ENCODE data around the gene SHROOM4.

Gene SHROOM4

GRCh38 chrX:50586980-50587379, 227.0 kb downstream of the SHROOM4 start:
- H3K36me3 ChIP-seq (replicated peaks; ENCODE audit: insufficient read depth, low read length): no peaks in the 10 kb centered on the region
- H3K27ac ChIP-seq (ENCODE audit: low read length): no peak overlapping the region
- H2AFZ ChIP-seq (ENCODE audit: low read length): no peak overlapping the region
- no peaks in the 10 kb centered on the region for H3F3A ChIP-seq (ENCODE audit: insufficient read depth, low read length)
- no peaks in the 10 kb centered on the region for H3K4me1 ChIP-seq (ENCODE audit: low read length)
- TF ChIP-seq EZH2 (optimal IDR thresholded peaks at IDR 0.05; ENCODE audit: low read depth, low read length): no peak
- no peak for TF ChIP-seq EZH2phosphoT487 (IDR thresholded peaks at IDR 0.05; ENCODE audit: low read length)
- no peak for DNase-seq
- no peak overlapping the region for H3K4me3 ChIP-seq (ENCODE audit: low read length)
- H3K9ac ChIP-seq (ENCODE audit: low read length): no peak overlapping the region
- no peaks in the 10 kb centered on the region for H3K27me3 ChIP-seq (replicated peaks; ENCODE audit: insufficient read depth, low read length)
- H3K9me2 ChIP-seq (replicated peaks; ENCODE audit: insufficient read depth, low read length): no peaks in the 10 kb centered on the region
- no peaks in the 10 kb centered on the region for H3K79me2 ChIP-seq (ENCODE audit: low read length)
- H3K4me2 ChIP-seq (ENCODE audit: low read depth, low read length): no peak overlapping the region
- no peaks in the 10 kb centered on the region for H4K20me1 ChIP-seq (ENCODE audit: insufficient read depth, low read length)
- no peaks in the 10 kb centered on the region for H3K9me3 ChIP-seq (replicated peaks; ENCODE audit: insufficient read depth, low read length)

- Histone ChIP-seq H3K9me2 (replicated peaks; ENCODE audit: insufficient read depth, low read length) (no peaks in the 10 kb centered on the region), H2AFZ (ENCODE audit: low read length) (no peak overlapping the region), H3K4me3 (ENCODE audit: low read length) (no peak overlapping the region), H3K36me3 (replicated peaks; ENCODE audit: insufficient read depth, low read length) (no peaks in the 10 kb centered on the region), H3K27ac (ENCODE audit: low read length) (no peak overlapping the region), H4K20me1 (ENCODE audit: insufficient read depth, low read length) (no peaks in the 10 kb centered on the region), H3F3A (ENCODE audit: insufficient read depth, low read length) (no peaks in the 10 kb centered on the region), H3K79me2 (ENCODE audit: low read length) (no peaks in the 10 kb centered on the region), H3K9ac (ENCODE audit: low read length) (no peak overlapping the region), H3K9me3 (replicated peaks; ENCODE audit: insufficient read depth, low read length) (no peaks in the 10 kb centered on the region), H3K4me1 (ENCODE audit: low read length) (no peaks in the 10 kb centered on the region), H3K27me3 (replicated peaks; ENCODE audit: insufficient read depth, low read length) (no peaks in the 10 kb centered on the region), H3K4me2 (ENCODE audit: low read depth, low read length) (no peak overlapping the region)
- TF ChIP-seq EZH2 (optimal IDR thresholded peaks at IDR 0.05; ENCODE audit: low read depth, low read length) (no peak), EZH2phosphoT487 (IDR thresholded peaks at IDR 0.05; ENCODE audit: low read length) (no peak), CTCF (IDR thresholded peaks at IDR 0.05; ENCODE audit: low read length) (no peak)
- no peak for DNase-seq
Observed at GRCh38 chrX:50586407-50586806, 227.6 kb downstream of the SHROOM4 start.

- no peaks in the 10 kb centered on the region for H3K36me3 ChIP-seq (replicated peaks; ENCODE audit: insufficient read depth, low read length)
- H3K4me2 ChIP-seq (ENCODE audit: low read depth, low read length): no peak overlapping the region
- H3K4me3 ChIP-seq (ENCODE audit: low read length): no peak overlapping the region
- no peak overlapping the region for H2AFZ ChIP-seq (ENCODE audit: low read length)
- H3K9me2 ChIP-seq (replicated peaks; ENCODE audit: insufficient read depth, low read length): no peaks in the 10 kb centered on the region
- no peak overlapping the region for H3K9ac ChIP-seq (ENCODE audit: low read length)
- no peaks in the 10 kb centered on the region for H3F3A ChIP-seq (ENCODE audit: insufficient read depth, low read length)
- no peaks in the 10 kb centered on the region for H3K4me1 ChIP-seq (ENCODE audit: low read length)
- H3K27me3 ChIP-seq (replicated peaks; ENCODE audit: insufficient read depth, low read length): no peaks in the 10 kb centered on the region
- H3K79me2 ChIP-seq (ENCODE audit: low read length): no peaks in the 10 kb centered on the region
- H3K9me3 ChIP-seq (replicated peaks; ENCODE audit: insufficient read depth, low read length): no peaks in the 10 kb centered on the region
- no peak overlapping the region for H3K27ac ChIP-seq (ENCODE audit: low read length)
- TF ChIP-seq CTCF (IDR thresholded peaks at IDR 0.05; ENCODE audit: low read length) (no peak), EZH2phosphoT487 (IDR thresholded peaks at IDR 0.05; ENCODE audit: low read length) (no peak), EZH2 (optimal IDR thresholded peaks at IDR 0.05; ENCODE audit: low read depth, low read length) (no peak)
- DNase-seq: no peak
- H4K20me1 ChIP-seq (ENCODE audit: insufficient read depth, low read length): no peaks in the 10 kb centered on the region
Observed at GRCh38 chrX:50581405-50581804, 232.6 kb downstream of the SHROOM4 start.

- TF ChIP-seq EZH2 (optimal IDR thresholded peaks at IDR 0.05; ENCODE audit: low read depth, low read length) (no peak), CTCF (IDR thresholded peaks at IDR 0.05; ENCODE audit: low read length) (peak; percentile 62)
- Histone ChIP-seq H3K79me2 (ENCODE audit: low read length) (no peaks in the 10 kb centered on the region), H3K9ac (ENCODE audit: low read length) (no peak overlapping the region), H3K9me3 (replicated peaks; ENCODE audit: insufficient read depth, low read length) (no peaks in the 10 kb centered on the region), H4K20me1 (ENCODE audit: insufficient read depth, low read length) (no peaks in the 10 kb centered on the region), H3F3A (ENCODE audit: insufficient read depth, low read length) (no peaks in the 10 kb centered on the region), H3K4me1 (ENCODE audit: low read length) (no peaks in the 10 kb centered on the region), H2AFZ (ENCODE audit: low read length) (no peak overlapping the region), H3K36me3 (replicated peaks; ENCODE audit: insufficient read depth, low read length) (no peaks in the 10 kb centered on the region), H3K27ac (ENCODE audit: low read length) (no peak overlapping the region), H3K9me2 (replicated peaks; ENCODE audit: insufficient read depth, low read length) (no peaks in the 10 kb centered on the region), H3K27me3 (replicated peaks; ENCODE audit: insufficient read depth, low read length) (no peaks in the 10 kb centered on the region), H3K4me3 (ENCODE audit: low read length) (no peak overlapping the region), H3K4me2 (ENCODE audit: low read depth, low read length) (no peak overlapping the region)
- peak; percentile 72 for DNase-seq
Observed at GRCh38 chrX:50579955-50580354, 234.0 kb downstream of the SHROOM4 start.

Measured in MM.1S (cell line).